ENCODE results near the gene CERKL.

Gene CERKL

GRCh38 chr2:181576431-181576830 is 80.5 kb downstream of the CERKL start:
- no peak for DNase-seq (ENCODE audit: low spot score)

- DNase-seq (ENCODE audit: low spot score) = peak; percentile 33
These were observed 81.3 kb downstream of the CERKL start for GRCh38 chr2:181575650-181576025.

GRCh38 chr2:181575024-181575649 is 81.8 kb downstream of the CERKL start:
- peak; percentile 82 for DNase-seq (ENCODE audit: low spot score)

- peak; percentile 46 for DNase-seq (ENCODE audit: low spot score)
These were observed 82.6 kb downstream of the CERKL start for GRCh38 chr2:181574321-181574720.

- DNase-seq (ENCODE audit: low spot score) = peak; percentile 75
These were observed 83.7 kb downstream of the CERKL start for GRCh38 chr2:181573140-181573736.

GRCh38 chr2:181570833-181571661 is 85.9 kb downstream of the CERKL start:
- DNase-seq (ENCODE audit: low spot score) = peak; percentile 52

GRCh38 chr2:181570059-181570458 is 86.8 kb downstream of the CERKL start:
- DNase-seq (ENCODE audit: low spot score) = no peak

GRCh38 chr2:181566334-181567032 is 90.4 kb downstream of the CERKL start:
- DNase-seq (ENCODE audit: low spot score) = peak; percentile 80

GRCh38 chr2:181563101-181563692 is 93.7 kb downstream of the CERKL start:
- DNase-seq (ENCODE audit: low spot score) = no peak

GRCh38 chr2:181558371-181558770 is 98.5 kb downstream of the CERKL start:
- DNase-seq (ENCODE audit: low spot score) = no peak

GRCh38 chr2:181554061-181554830 is 102.7 kb downstream of the CERKL start:
- DNase-seq (ENCODE audit: low spot score) = no peak

- no peak for DNase-seq (ENCODE audit: low spot score)
These were observed 103.7 kb downstream of the CERKL start for GRCh38 chr2:181553244-181553643.

- DNase-seq (ENCODE audit: low spot score) = no peak
These were observed 104.1 kb downstream of the CERKL start for GRCh38 chr2:181552808-181553207.

GRCh38 chr2:181546086-181546485 is 110.8 kb downstream of the CERKL start:
- no peak for DNase-seq (ENCODE audit: low spot score)

GRCh38 chr2:181542170-181542569 is 114.7 kb downstream of the CERKL start:
- no peak for DNase-seq (ENCODE audit: low spot score)

- DNase-seq (ENCODE audit: low spot score) = no peak
These were observed 116.5 kb downstream of the CERKL start for GRCh38 chr2:181540421-181540820.

GRCh38 chr2:181536730-181537129 is 120.2 kb downstream of the CERKL start:
- DNase-seq (ENCODE audit: low spot score) = no peak

- DNase-seq (ENCODE audit: low spot score) = no peak
These were observed 128.5 kb downstream of the CERKL start for GRCh38 chr2:181528441-181528840.

- DNase-seq (ENCODE audit: low spot score) = no peak
These were observed 129.8 kb downstream of the CERKL start for GRCh38 chr2:181527058-181527457.

- no peak for DNase-seq (ENCODE audit: low spot score)
These were observed 130.9 kb downstream of the CERKL start for GRCh38 chr2:181526014-181526413.

GRCh38 chr2:181523756-181524155 is 133.1 kb downstream of the CERKL start:
- no peak for DNase-seq (ENCODE audit: low spot score)
